Measurements from ENCODE around the gene WNT5B.

Gene WNT5B

GRCh38 chr12:1590221-1590979 lies 38.6 kb upstream of the WNT5B start:
- Histone ChIP-seq H3K4me2 (ENCODE audit: low read length) (peak overlapping the region; percentile 96), H2AFZ (ENCODE audit: low read length) (no peak overlapping the region), H3K4me1 (ENCODE audit: insufficient read depth, low read length, severe bottlenecking) (peaks cover 56% of the 10 kb centered on the region), H3K36me3 (ENCODE audit: insufficient read depth, low read length) (peaks cover 24% of the 10 kb centered on the region), H3K9me2 (ENCODE audit: low read depth, low read length) (no peaks in the 10 kb centered on the region), H3K79me2 (ENCODE audit: insufficient read depth, low read length) (peaks cover 37% of the 10 kb centered on the region), H3K9me3 (ENCODE audit: low read length) (no peaks in the 10 kb centered on the region), H4K20me1 (ENCODE audit: insufficient read depth, low read length) (no peaks in the 10 kb centered on the region; the same call in 1 of the 2 replicates), H3K9ac (ENCODE audit: low read length) (peak overlapping the region; percentile 36; the same call in 1 of the 2 replicates), H3K4me3 (ENCODE audit: low read depth, low read length, poor library complexity, severe bottlenecking) (peak overlapping the region; percentile 90), H3F3A (ENCODE audit: insufficient read depth, low read length) (peaks cover 6% of the 10 kb centered on the region; the same call in 1 of the 2 replicates), H3K27me3 (ENCODE audit: insufficient read depth, low read length) (no peaks in the 10 kb centered on the region), H3K27ac (ENCODE audit: low read depth, low read length, poor library complexity, severe bottlenecking) (no peak overlapping the region)
- TF ChIP-seq EZH2 (IDR thresholded peaks at IDR 0.05; ENCODE audit: borderline replicate concordance, low read length), result no peak
- no peak for TF ChIP-seq CTCF (IDR thresholded peaks at IDR 0.05; ENCODE audit: low read length)

- Histone ChIP-seq H3K9me3 (ENCODE audit: low read length) (no peaks in the 10 kb centered on the region), H3K36me3 (ENCODE audit: insufficient read depth, low read length) (peaks cover 20% of the 10 kb centered on the region), H3K9me2 (ENCODE audit: low read depth, low read length) (no peaks in the 10 kb centered on the region), H3K4me3 (ENCODE audit: low read depth, low read length, poor library complexity, severe bottlenecking) (peak overlapping the region; percentile 90), H2AFZ (ENCODE audit: low read length) (no peak overlapping the region), H3K9ac (ENCODE audit: low read length) (peak overlapping the region; percentile 43; the same call in 1 of the 2 replicates), H3K4me2 (ENCODE audit: low read length) (peak overlapping the region; percentile 96), H3F3A (ENCODE audit: insufficient read depth, low read length) (peaks cover 6% of the 10 kb centered on the region; the same call in 1 of the 2 replicates), H3K27me3 (ENCODE audit: insufficient read depth, low read length) (no peaks in the 10 kb centered on the region), H3K27ac (ENCODE audit: low read depth, low read length, poor library complexity, severe bottlenecking) (no peak overlapping the region), H3K79me2 (ENCODE audit: insufficient read depth, low read length) (peaks cover 37% of the 10 kb centered on the region), H4K20me1 (ENCODE audit: insufficient read depth, low read length) (no peaks in the 10 kb centered on the region; the same call in 1 of the 2 replicates), H3K4me1 (ENCODE audit: insufficient read depth, low read length, severe bottlenecking) (peaks cover 61% of the 10 kb centered on the region)
- TF ChIP-seq CTCF (IDR thresholded peaks at IDR 0.05; ENCODE audit: low read length) (peak; percentile 21; the same call in 1 of the 2 replicates), EZH2 (IDR thresholded peaks at IDR 0.05; ENCODE audit: borderline replicate concordance, low read length) (no peak)
These were observed 38.0 kb upstream of the WNT5B start for GRCh38 chr12:1591034-1591433.

GRCh38 chr12:1591543-1591942 lies 37.5 kb upstream of the WNT5B start:
- Histone ChIP-seq H3K9me3 (ENCODE audit: low read length) (no peaks in the 10 kb centered on the region), H3K9ac (ENCODE audit: low read length) (peak overlapping the region; percentile 43), H3K27me3 (ENCODE audit: insufficient read depth, low read length) (no peaks in the 10 kb centered on the region), H3F3A (ENCODE audit: insufficient read depth, low read length) (peaks cover 6% of the 10 kb centered on the region; the same call in 1 of the 2 replicates), H3K4me3 (ENCODE audit: low read depth, low read length, poor library complexity, severe bottlenecking) (peak overlapping the region; percentile 90), H2AFZ (ENCODE audit: low read length) (no peak overlapping the region), H3K36me3 (ENCODE audit: insufficient read depth, low read length) (peaks cover 20% of the 10 kb centered on the region), H3K27ac (ENCODE audit: low read depth, low read length, poor library complexity, severe bottlenecking) (no peak overlapping the region), H3K79me2 (ENCODE audit: insufficient read depth, low read length) (peaks cover 37% of the 10 kb centered on the region), H3K4me2 (ENCODE audit: low read length) (peak overlapping the region; percentile 96), H4K20me1 (ENCODE audit: insufficient read depth, low read length) (no peaks in the 10 kb centered on the region; the same call in 1 of the 2 replicates), H3K4me1 (ENCODE audit: insufficient read depth, low read length, severe bottlenecking) (peaks cover 64% of the 10 kb centered on the region), H3K9me2 (ENCODE audit: low read depth, low read length) (no peaks in the 10 kb centered on the region)
- TF ChIP-seq CTCF (IDR thresholded peaks at IDR 0.05; ENCODE audit: low read length), result no peak
- no peak for TF ChIP-seq EZH2 (IDR thresholded peaks at IDR 0.05; ENCODE audit: borderline replicate concordance, low read length)
